ENCODE results near the gene ARL4A.
"Not testable (repeated sequence)": the region's sequence is repeated elsewhere in the genome, so short reads cannot be mapped to it uniquely, and the experiment has no call there.

Gene ARL4A

DNA sequence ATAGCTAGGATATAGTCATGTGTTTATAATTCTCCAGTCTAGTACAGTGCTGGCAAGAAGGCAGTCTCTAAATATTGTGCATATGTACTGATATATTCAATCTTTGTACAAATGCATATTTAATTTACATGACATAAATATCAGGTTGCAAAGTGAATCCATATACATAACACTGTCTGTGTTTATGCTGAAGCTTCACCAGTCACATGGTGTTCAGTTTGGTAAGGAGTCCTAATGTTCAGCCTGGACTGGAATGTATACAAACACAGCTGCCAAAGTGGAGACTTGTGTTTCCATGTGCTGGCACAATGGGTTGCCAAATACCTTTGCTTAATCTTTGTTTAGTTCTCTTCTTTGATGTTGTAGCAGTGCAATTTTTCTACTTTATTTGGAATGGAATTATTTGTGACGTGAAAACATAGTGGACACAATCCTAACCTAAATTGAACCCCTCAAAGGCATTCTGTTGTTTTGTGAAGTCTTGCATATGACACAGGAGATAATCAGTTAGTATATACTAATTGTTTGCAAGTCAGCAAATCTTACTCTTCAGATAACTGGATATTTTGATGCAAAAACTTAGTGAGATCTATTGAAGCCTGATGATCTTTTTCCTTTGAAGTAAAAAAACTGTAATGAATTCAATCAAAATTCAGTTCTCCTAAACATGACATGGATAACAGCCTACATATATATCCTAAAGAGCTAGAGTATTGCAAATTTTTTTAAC lies 17.3 kb upstream of the ARL4A start:
- no peak for DNase-seq

- no peak for DNase-seq
Observed at GRCh38 chr7:12670743-12671520, 16.5 kb upstream of the ARL4A start.

GRCh38 chr7:12673436-12673835 lies 14.0 kb upstream of the ARL4A start:
- not testable (repeated sequence) for DNase-seq

DNA sequence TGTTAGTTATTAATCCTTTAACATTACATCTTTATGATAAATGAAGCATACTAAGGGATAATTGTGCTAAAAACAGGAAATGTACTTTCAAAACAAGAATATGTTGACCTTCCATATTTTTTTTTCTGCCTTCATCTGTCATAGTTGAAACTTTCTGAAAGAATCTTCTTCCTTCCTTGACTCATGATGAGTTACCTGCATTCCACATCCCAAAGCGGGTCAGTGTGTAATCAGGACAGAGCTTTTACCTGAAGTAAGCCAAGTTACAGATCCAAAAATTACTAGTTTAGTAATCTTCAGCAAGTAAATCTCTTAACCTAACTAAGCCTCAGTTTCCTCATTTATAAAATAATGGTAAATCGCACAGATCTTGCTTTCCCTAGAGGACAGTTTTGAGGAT lies 13.4 kb upstream of the ARL4A start:
- DNase-seq = no peak

GRCh38 chr7:12674861-12675260 lies 12.6 kb upstream of the ARL4A start:
- no peak for DNase-seq

- no peak for DNase-seq
Observed at GRCh38 chr7:12683678-12684585, 3.5 kb upstream of the ARL4A start.

DNA sequence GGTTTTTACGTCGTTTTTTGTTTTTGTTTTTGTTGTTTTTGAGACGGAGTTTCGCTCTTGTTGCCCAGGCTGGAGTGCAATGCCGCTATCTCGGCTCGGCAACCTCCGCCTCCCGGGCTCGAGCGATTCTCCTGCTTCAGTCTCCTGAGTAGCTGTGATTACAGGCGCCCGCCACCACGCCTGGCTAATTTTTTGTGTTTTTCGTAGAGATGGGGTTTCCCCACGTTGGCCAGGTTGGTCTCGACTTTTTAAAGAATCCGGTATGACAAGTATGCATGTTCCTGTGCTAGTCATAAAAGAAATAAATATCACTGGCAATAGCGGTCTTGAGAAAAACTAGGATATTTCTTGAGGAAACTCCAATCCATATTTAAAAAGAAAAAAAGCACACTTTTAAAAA lies 2.7 kb upstream of the ARL4A start:
- DNase-seq = no peak

DNA sequence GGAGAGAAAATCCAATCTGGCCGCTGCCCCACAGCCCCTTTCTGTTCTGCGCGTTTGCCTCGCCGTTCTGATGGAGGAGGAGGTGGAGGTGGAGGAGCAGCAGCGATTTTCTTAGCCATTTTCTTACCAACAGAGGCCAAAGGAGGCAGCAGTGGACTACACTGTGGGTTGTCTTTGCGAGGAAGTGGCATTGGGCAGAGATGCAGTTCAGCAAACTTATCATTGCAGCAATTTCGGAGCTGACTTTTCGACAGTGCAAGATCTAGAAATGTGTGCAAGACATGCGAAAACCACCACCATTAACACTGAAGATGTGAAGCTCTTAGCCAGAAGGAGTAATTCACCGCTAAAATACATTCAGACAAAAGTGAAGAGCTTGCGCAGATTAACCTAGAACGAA lies 1.9 kb upstream of the ARL4A start:
- peak; percentile 59 for DNase-seq

DNA sequence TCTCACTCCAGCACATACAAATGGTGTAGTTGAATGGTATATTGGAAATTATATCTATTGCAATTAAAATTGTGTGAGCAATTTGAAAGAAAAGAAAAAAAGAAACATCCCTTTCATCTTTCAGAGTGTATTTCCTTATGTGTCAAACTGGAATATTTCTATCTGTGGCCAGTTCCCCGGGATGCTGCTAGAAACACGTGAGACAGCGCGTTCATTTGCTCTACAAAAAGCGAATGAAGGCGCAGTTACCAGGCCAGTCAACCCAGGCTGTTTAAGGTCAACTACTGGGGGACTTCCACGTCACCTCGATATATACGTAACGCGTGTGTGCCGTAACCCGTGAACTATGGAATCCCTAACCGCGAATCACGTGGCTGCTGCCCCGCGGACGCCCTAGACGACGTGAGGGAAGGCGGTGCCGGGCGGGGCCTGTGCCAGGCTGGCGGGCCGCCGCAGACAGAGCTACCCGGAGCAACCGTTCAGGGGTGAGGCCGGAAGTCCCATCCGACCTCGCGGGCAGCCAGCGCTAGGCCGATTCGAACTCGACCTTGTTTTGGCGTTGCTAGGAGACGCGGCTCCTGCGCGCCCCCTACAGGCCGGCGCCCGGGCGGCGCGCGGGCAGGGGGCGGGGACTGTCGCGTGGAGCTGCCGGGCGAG lies 1.1 kb upstream of the ARL4A start:
- peak; percentile 99 for DNase-seq

DNA sequence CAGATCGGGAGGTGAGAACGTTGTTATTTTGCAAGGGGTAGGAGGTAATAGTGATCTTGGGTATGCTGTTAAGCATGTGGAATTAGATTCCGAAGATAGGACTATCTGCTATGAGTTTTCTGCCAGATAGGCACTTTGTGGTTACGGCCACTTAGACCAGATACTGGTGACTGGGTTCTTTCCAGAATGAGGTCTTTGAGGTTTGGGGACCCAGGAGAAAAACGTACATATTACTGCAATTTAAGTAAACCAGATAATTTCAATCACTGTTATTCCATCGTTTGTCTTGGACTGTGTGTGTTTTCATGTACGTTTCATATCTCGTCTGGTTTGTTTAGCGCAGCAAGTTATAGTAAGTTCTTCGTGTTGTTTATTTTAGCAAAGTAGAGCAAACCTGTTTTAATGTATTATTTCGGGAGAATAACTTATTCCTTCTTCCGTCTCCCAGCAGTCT lies 312 bp downstream of the ARL4A start:
- no peak for DNase-seq

DNA sequence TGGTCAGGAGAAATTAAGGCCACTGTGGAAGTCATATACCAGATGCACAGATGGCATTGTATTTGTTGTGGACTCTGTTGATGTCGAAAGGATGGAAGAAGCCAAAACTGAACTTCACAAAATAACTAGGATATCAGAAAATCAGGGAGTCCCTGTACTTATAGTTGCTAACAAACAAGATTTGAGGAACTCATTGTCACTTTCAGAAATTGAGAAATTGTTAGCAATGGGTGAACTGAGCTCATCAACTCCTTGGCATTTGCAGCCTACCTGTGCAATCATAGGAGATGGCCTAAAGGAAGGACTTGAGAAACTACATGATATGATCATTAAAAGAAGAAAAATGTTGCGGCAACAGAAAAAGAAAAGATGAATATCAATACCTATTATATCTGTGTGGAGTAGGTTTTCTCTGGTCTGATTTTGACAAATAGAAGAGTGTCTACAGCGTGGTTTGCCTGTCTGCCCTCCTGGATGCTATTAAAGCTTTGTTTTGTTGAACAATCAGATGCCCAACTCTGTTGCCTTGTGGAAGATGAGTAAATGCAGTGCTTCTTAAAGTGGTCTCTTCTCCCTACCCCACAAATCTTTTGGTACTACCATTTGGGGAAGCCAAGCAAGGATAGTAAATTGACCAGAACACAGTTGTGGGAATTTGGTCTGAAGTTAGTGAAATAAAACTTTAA lies 1.2 kb downstream of the ARL4A start:
- not testable (repeated sequence) for DNase-seq

DNA sequence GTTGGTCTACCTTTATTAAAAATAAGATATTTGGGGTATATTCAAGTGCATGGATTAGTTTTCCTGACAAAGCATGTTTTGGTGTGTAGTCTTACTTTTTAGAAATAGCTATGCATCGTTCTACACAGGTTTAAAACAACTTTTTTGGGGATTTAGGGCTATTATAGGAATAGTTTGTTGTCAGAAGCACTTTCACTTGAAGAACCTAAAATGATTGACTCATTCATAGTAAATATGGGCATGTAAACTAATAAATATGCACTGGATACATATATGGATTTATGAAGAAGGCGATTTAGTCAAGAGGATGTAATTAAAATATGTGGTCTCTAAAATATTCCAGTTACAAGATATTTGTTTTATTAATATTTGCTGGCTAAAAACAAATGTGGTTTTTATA lies 2.0 kb downstream of the ARL4A start:
- DNase-seq = no peak

- DNase-seq = no peak
Observed at GRCh38 chr7:12690041-12690878, 2.8 kb downstream of the ARL4A start.

DNA sequence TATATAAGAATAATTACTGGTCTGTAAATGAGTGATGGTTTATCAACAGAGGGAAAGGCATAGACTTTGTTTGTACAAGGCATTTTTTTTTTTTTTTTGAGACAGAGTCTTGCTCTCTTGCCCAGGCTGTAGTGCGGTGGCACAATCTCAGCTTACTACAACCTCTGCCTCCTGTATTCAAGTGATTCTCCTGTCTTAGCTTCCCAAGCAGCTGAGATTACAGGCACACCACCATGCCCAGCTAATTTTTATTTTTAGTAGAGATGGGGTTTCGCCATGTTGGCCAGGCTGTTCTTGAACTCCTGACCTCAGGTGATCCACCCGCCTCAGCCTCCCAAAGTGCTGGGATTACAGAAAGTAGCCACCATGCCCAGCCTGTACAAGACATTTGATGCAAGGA lies 4.0 kb downstream of the ARL4A start:
- not testable (repeated sequence) for DNase-seq

DNA sequence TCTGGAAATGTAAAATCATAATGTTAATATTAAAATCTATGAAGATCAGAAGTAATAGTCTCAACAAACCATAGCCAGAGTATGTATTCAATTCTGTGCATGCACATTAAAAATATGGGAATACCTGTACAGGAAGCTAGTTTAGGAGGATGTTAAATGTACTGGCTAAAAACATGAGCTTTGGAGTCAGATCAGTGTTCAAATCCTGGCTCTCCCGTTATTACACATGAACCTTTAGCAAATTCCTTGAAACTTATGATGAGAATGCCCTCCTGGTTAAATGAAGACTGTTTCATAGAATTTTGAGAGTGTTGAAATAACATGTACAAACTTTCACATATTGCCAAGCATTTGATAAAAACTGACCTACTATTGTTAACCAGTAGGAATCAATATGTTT lies 4.6 kb downstream of the ARL4A start:
- no peak for DNase-seq

GRCh38 chr7:12692479-12693259 lies 5.2 kb downstream of the ARL4A start:
- no peak for DNase-seq

DNA sequence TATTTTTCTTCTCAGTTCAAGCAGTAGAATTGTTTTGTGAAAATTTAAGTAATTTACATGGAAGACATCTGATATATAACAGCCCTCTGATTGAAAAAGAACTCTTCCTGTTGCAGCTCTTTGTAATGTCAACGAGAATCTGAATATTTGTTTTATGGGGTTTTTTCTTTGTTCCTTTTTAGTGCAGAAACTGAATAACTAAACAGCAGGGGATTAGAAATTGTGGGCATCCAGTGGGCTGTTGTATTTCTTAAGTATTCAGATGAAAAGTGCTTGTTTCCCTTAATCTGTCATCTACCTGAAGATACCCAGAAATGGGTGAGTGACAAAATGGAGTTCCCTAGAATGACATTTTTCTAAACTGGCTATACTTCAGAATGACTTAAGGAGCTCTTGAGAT lies 7.4 kb downstream of the ARL4A start:
- no peak for DNase-seq

DNA sequence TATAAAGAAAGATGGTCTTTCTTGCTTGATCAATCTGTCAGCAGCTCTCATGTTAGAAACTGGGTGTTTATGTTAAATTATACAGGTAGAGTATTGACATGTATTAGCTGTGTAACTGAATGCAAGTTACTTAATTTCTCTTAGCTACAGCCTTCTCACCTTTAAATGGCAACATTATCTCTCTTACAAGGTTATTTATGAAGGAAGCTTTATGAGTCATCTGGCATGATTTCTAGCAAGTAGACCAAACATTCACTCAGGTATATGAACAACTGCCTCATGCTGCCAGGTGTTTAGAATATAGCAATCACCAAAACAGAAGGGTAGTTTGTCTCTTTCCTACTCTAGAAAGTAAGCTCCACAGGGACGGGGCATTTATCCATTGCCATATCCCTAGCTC lies 8.5 kb downstream of the ARL4A start:
- DNase-seq = no peak

GRCh38 chr7:12699299-12699698 lies 11.9 kb downstream of the ARL4A start:
- no peak for DNase-seq

DNA sequence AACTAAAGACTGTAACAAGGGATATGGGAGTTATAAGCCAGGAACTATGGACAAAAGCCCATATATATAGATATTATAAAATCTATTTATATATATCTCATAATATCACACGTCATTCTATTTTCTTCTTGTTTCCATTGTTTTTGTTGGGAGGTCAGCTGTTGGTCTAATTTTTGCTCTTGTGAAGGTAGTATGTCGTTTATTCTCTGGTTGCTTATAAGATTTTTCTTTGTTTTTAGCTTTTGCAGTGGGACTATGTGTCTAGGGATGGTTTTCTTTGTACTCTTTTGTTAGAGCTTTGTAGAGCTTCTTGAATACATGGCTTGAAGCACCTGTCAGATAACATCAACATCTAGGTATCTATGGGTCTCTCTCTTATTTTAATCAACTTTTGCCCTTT lies 14.0 kb downstream of the ARL4A start:
- no peak for DNase-seq

All from activated CD8-positive, alpha-beta memory T cell treated with anti-CD3 and anti-CD28 coated beads for 24 hours (primary cell).